HepG2 (cell line): ENCODE data around the gene PIEZO2. TPM values are rescaled to one million over a fixed set of nuclear protein-coding genes. Genes with fewer than 3 reads are reported as not detected.

ENCODE experiments used
- ATAC-seq: fragments of 200-7000 bp; cut with Tn5 transposase; 3 replicates; pipeline ENCODE4 v1.9.1; 2020; ENCODE audit warnings: mild to moderate bottlenecking, moderate library complexity
- BruUV-seq: library from RNA; stranded (reverse); fragments of 400-500 nt; replicated peaks from 2 replicates; lab custom pipeline; 2021; lab: Mats Ljungman, UMichigan
- CTCF ChIA-PET: fragments of 300-600 bp; formaldehyde crosslinking; extraction: SDS; loops from one replicate; lab custom pipeline; 2021; ENCODE audit warnings: low total read pairs, inconsistent platforms, low intra/inter-chr PET ratio; lab: Yijun Ruan, JAX
- POLR2A ChIA-PET: fragments of 350-600 bp; sonication (Branson Sonifier 250); formaldehyde crosslinking; loops from one replicate; lab custom pipeline; 2020; ENCODE audit warnings: antibody characterized with exemption, inconsistent platforms; lab: Yijun Ruan, JAX
- DNase-seq: peaks from one replicate; pipeline ENCODE4 v3.0.0-alpha.2; 2015; ENCODE audit warnings: low spot score
- FAIRE-seq: peaks from 3 replicates; lab custom pipeline; 2011; peaks lifted over from hg19 to GRCh38; lab: Jason Lieb, UNC
- H2AFZ ChIP-seq: one replicate; pipeline ENCODE4 v1.6.1; 2011; ENCODE audit warnings: low read length, inconsistent platforms
- H3K27ac ChIP-seq: fragments of 300-600 bp; 3 replicates; pipeline ENCODE4 v1.8.0; 2011; ENCODE audit warnings: mixed run types, mild to moderate bottlenecking, mixed read lengths, low read length, inconsistent platforms; ENCODE audit not compliant: insufficient read depth; ENCODE audit errors: extremely low read length
- H3K27me3 ChIP-seq, 2 experiments: fragments of 200-600 bp in 1 of 2; 2 replicates in 1 of 2; 3 replicates in 1 of 2; pipeline versions ENCODE4 v1.6.0 to v1.8.0; 2011; ENCODE audit warnings: low read length in 2 of 2, mild to moderate bottlenecking in 2 of 2, moderate library complexity in 2 of 2, inconsistent platforms in 1 of 2; ENCODE audit not compliant: insufficient read depth in 2 of 2, control insufficient read depth in 1 of 2
- H3K36me3 ChIP-seq, 2 experiments: fragments of 200-600 bp in 1 of 2; replicated peaks in 1 of 2; 2 replicates in 1 of 2; 3 replicates in 1 of 2; pipeline versions ENCODE4 v1.5.1 to v1.8.0; 2011; ENCODE audit warnings: low read length in 2 of 2, inconsistent platforms in 1 of 2; ENCODE audit not compliant: insufficient read depth in 2 of 2, control insufficient read depth in 1 of 2
- H3K4me1 ChIP-seq: 2 replicates; pipeline ENCODE4 v1.5.1; 2012; ENCODE audit warnings: low read length, inconsistent platforms; ENCODE audit not compliant: insufficient read depth
- H3K4me2 ChIP-seq: 2 replicates; pipeline ENCODE4 v1.6.0; 2011; ENCODE audit warnings: low read depth, low read length, inconsistent platforms
- H3K4me3 ChIP-seq, 3 experiments: fragments of 200-600 bp in 1 of 3; sonication (generic), shearing (Covaris generic) in 1 of 3; replicated peaks in 1 of 3; 2 replicates each; pipeline ENCODE4 v1.5.1; 2011 to 2016; ENCODE audit warnings: low read length in 3 of 3, inconsistent platforms in 2 of 3, low read depth in 2 of 3, mild to moderate bottlenecking in 2 of 3, control low read depth in 1 of 3, mixed read lengths in 1 of 3; ENCODE audit not compliant: insufficient read depth in 1 of 3
- H3K79me2 ChIP-seq: one replicate; pipeline ENCODE4 v1.6.1; 2011; ENCODE audit warnings: low read length, inconsistent platforms; ENCODE audit not compliant: insufficient read depth
- H3K9ac ChIP-seq: 2 replicates; pipeline ENCODE4 v1.6.0; 2011; ENCODE audit warnings: mild to moderate bottlenecking, low read depth, low read length, inconsistent platforms; ENCODE audit not compliant: insufficient read depth
- H3K9me3 ChIP-seq: 2 replicates; pipeline ENCODE4 v1.5.1; 2012; ENCODE audit warnings: mild to moderate bottlenecking, low read length
- H4K20me1 ChIP-seq: 2 replicates; pipeline ENCODE4 v1.6.0; 2011; ENCODE audit warnings: inconsistent platforms, mild to moderate bottlenecking, low read length, moderate library complexity; ENCODE audit not compliant: insufficient read depth
- ATF1 ChIP-seq: IDR thresholded peaks from 2 replicates; pipeline ENCODE4 v1.6.1; 2016; ENCODE audit warnings: mild to moderate bottlenecking, control low read depth
- CEBPB ChIP-seq: IDR thresholded peaks from 2 replicates; pipeline ENCODE4 v1.6.1; 2011; ENCODE audit warnings: low read depth, low read length, improper control_type of control experiment, borderline replicate concordance
- CEBPG ChIP-seq: IDR thresholded peaks from 2 replicates; pipeline ENCODE4 v1.6.1; 2016
- MLLT10 ChIP-seq: sonication (generic); formaldehyde crosslinking; IDR thresholded peaks from 2 replicates; pipeline ENCODE4 v1.4.0; 2020; ENCODE audit warnings: missing genetic modification reagents
- TBX3 ChIP-seq: fragments of 450-650 bp; IDR thresholded peaks from 2 replicates; pipeline ENCODE4 v1.6.1; 2017; ENCODE audit warnings: antibody characterized with exemption, mild to moderate bottlenecking, inconsistent platforms, borderline replicate concordance
- ZBTB3 ChIP-seq: sonication (generic); formaldehyde crosslinking; IDR thresholded peaks from 2 replicates; pipeline ENCODE4 v1.4.0; 2020; ENCODE audit warnings: low read depth, mild to moderate bottlenecking, moderate library complexity, missing genetic modification reagents, borderline replicate concordance
- ZNF30 ChIP-seq: sonication (generic); formaldehyde crosslinking; IDR thresholded peaks from 2 replicates; pipeline ENCODE4 v1.5.0; 2020; ENCODE audit warnings: mild to moderate bottlenecking, missing genetic modification reagents
- ZNF33B ChIP-seq: sonication (generic); formaldehyde crosslinking; IDR thresholded peaks from 2 replicates; pipeline ENCODE4 v1.5.1; 2020; ENCODE audit warnings: mild to moderate bottlenecking, missing genetic modification reagents
- ZNF383 ChIP-seq: sonication (generic); formaldehyde crosslinking; IDR thresholded peaks from 2 replicates; pipeline ENCODE4 v1.4.0; 2020; ENCODE audit warnings: missing genetic modification reagents, mild to moderate bottlenecking, borderline replicate concordance
- ZNF501 ChIP-seq: sonication (generic); formaldehyde crosslinking; IDR thresholded peaks from 2 replicates; pipeline ENCODE4 v1.5.1; 2020; ENCODE audit warnings: mild to moderate bottlenecking, moderate library complexity, missing genetic modification reagents
- WGBS: methylation state at CpG from one replicate; pipeline ENCODE4 v1.1.6; 2017; ENCODE audit warnings: low lambda C conversion rate; 5-methylcytosine and 5-hydroxymethylcytosine counted together
- in situ Hi-C: cut with HindIII; loops from 2 replicates; pipeline ENCODE4 v1.10.0; 2017; ENCODE audit warnings: low pct_unique_long_range_greater_than_20kb; ENCODE audit not compliant: extremely low pct_ligation_motif_present
- intact Hi-C: fragments of 100-400 bp; cut with micrococcal nuclease; formaldehyde crosslinking; loops from one replicate; pipeline ENCODE4 v1.10.0; 2022; ENCODE audit not compliant: unreplicated experiment
- polyA plus RNA-seq, 8 experiments: library from polyadenylated mRNA; depleted of rRNA in 3 of 8; stranded (reverse) in 7 of 8; unstranded in 1 of 8; fragments of >200 nt; fragmentation: Illumina TruSeq in 4 of 8; extraction: Trizol in 4 of 8; gene quantifications; 2 replicates each; pipeline versions ENCODE4 v1.2.1 to v1.2.3, GENCODE V29; 2011 to 2016; ENCODE audit warnings: low read depth in 4 of 8, missing spikeins in 1 of 8, mixed read lengths in 1 of 8; ENCODE audit not compliant: insufficient read depth in 1 of 8
- total RNA-seq, 5 experiments: library from RNA; depleted of rRNA; stranded (reverse); fragments of >200 nt; fragmentation: Illumina TruSeq; extraction: Trizol; gene quantifications; 2 replicates each; pipeline ENCODE4 v1.2.3, GENCODE V29; 2016; ENCODE audit warnings: low read depth in 1 of 5
- TF ChIP-seq, protein P1 (sequence below): IDR thresholded peaks from 2 replicates; pipeline ENCODE4 v1.6.1; 2012; ENCODE audit warnings: low read length, improper control_type of control experiment
- TF ChIP-seq, protein P2 (sequence below): sonication (generic); formaldehyde crosslinking; IDR thresholded peaks from 2 replicates; pipeline ENCODE4 v1.5.0; 2020; ENCODE audit warnings: missing genetic modification reagents, mild to moderate bottlenecking, borderline replicate concordance
- TF ChIP-seq, protein P3 (sequence below): conservative IDR thresholded peaks from 2 replicates; pipeline ENCODE4 v1.6.1; 2018; ENCODE audit warnings: missing genetic modification reagents

PIEZO2 gene
- total and polyA plus RNA-seq, 2 of the 13 experiments (the other 11 are each of a cell fraction or from before 2014, with no cell fraction given) = 15.2 to 27.2 TPM

DNA sequence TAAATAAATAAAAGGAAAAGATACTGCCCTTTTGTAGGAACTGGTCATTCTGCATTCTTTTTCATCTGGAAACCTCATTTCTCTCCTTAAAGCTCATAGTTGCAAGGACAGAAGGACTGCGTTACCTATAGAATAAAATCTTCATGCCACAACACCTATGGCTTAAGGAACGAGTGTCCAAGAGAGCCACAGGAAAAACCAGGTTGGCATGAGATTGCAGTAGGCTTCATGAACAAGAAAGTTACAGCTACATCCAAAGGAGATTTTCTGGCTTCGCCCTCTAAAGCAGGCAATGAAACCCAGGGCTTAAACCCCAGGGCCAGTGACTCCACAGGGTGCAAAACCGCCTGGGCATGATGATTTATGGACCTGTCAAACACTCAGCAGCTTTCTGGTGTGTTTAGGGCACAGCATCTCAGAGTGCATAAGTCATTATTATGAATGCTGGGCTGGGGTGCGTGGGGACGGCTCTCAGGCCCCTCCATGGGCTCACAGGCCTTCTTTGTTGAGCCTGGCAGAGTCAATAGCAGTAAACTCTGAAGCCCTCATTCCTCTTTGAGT, 30.7 kb upstream of the PIEZO2 start (continued):
- TF ChIP-seq, protein P1, sequence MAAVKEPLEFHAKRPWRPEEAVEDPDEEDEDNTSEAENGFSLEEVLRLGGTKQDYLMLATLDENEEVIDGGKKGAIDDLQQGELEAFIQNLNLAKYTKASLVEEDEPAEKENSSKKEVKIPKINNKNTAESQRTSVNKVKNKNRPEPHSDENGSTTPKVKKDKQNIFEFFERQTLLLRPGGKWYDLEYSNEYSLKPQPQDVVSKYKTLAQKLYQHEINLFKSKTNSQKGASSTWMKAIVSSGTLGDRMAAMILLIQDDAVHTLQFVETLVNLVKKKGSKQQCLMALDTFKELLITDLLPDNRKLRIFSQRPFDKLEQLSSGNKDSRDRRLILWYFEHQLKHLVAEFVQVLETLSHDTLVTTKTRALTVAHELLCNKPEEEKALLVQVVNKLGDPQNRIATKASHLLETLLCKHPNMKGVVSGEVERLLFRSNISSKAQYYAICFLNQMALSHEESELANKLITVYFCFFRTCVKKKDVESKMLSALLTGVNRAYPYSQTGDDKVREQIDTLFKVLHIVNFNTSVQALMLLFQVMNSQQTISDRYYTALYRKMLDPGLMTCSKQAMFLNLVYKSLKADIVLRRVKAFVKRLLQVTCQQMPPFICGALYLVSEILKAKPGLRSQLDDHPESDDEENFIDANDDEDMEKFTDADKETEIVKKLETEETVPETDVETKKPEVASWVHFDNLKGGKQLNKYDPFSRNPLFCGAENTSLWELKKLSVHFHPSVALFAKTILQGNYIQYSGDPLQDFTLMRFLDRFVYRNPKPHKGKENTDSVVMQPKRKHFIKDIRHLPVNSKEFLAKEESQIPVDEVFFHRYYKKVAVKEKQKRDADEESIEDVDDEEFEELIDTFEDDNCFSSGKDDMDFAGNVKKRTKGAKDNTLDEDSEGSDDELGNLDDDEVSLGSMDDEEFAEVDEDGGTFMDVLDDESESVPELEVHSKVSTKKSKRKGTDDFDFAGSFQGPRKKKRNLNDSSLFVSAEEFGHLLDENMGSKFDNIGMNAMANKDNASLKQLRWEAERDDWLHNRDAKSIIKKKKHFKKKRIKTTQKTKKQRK = no peak
- no peak for TF ChIP-seq ZNF33B (CRISPR knock-in tag)
- no peak for TF ChIP-seq ZNF383 (CRISPR knock-in tag)
- no peak for TF ChIP-seq ZBTB3 (CRISPR knock-in tag)
- TF ChIP-seq, protein P2, sequence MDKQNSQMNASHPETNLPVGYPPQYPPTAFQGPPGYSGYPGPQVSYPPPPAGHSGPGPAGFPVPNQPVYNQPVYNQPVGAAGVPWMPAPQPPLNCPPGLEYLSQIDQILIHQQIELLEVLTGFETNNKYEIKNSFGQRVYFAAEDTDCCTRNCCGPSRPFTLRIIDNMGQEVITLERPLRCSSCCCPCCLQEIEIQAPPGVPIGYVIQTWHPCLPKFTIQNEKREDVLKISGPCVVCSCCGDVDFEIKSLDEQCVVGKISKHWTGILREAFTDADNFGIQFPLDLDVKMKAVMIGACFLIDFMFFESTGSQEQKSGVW (CRISPR knock-in tag) = no peak
- TF ChIP-seq MLLT10 (CRISPR knock-in tag) = no peak
- TF ChIP-seq ZNF30 (CRISPR knock-in tag) = no peak
- TF ChIP-seq, all 625 proteins: peak for 0

DNA sequence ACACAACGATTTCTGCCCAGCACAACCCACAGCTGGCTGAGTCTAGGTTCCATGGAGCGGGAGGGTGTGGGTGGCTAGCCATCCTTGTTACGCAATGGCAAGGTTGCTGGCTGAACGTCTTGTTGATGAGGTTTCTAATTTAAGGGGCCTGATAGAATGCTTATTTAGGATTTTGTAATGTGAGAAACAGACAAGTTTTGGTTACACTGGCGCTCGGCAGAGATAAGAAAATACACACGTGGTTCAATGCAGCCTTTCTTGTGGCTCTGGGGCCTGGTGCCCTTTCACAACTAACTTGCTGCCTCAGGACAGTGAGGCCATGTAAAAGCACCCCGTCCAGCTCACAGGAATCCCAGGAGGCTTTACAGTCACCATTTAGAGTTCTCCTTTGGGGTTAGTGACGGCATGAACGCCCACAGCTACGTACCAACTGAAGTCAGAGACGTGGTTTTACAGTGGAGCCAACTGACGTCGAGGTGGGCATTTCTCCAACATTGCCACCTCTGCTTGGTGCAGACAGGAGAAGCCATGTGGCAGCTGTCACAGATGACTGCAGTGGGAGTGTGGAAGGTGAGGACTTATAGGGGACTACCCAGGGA, 29.7 kb upstream of the PIEZO2 start:
- no peak overlapping the region for H2AFZ ChIP-seq
- WGBS = 22% methylated on average over 14 of the region's 14 CpGs
- in situ Hi-C loops = no loop called here

More for the DNA sequence above, 29.7 kb upstream of the PIEZO2 start:
- H3K36me3 ChIP-seq = no peaks in the 10 kb centered on the region
- H3K79me2 ChIP-seq = no peaks in the 10 kb centered on the region
- peak; percentile 48 for TF ChIP-seq CEBPG (CRISPR knock-in tag)
- TF ChIP-seq, protein P3, sequence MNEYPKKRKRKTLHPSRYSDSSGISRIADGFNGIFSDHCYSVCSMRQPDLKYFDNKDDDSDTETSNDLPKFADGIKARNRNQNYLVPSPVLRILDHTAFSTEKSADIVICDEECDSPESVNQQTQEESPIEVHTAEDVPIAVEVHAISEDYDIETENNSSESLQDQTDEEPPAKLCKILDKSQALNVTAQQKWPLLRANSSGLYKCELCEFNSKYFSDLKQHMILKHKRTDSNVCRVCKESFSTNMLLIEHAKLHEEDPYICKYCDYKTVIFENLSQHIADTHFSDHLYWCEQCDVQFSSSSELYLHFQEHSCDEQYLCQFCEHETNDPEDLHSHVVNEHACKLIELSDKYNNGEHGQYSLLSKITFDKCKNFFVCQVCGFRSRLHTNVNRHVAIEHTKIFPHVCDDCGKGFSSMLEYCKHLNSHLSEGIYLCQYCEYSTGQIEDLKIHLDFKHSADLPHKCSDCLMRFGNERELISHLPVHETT = no peak
- TF ChIP-seq TBX3 = no peak
- TF ChIP-seq ZNF501 (CRISPR knock-in tag) = no peak
- peak; percentile 85 for TF ChIP-seq CEBPB
- no peak for TF ChIP-seq ATF1 (CRISPR knock-in tag)
- DNase-seq (no peak), ATAC-seq (no peak), FAIRE-seq (no peak)
- H3K4me1 ChIP-seq = peaks cover 24% of the 10 kb centered on the region
- no peak overlapping the region for H3K9ac ChIP-seq
- H3K9me3 ChIP-seq = no peaks in the 10 kb centered on the region
- POLR2A ChIA-PET = no interaction called here
- no peak overlapping the region for H3K27ac ChIP-seq
- H3K4me2 ChIP-seq = no peak overlapping the region
- H4K20me1 ChIP-seq = no peaks in the 10 kb centered on the region
- intact Hi-C loops = no loop called here
- no peaks in the 10 kb centered on the region for H3K27me3 ChIP-seq
- no peak overlapping the region for H3K4me3 ChIP-seq
- CTCF ChIA-PET = no interaction called here
- BruUV-seq = no TSS peak
